MM.1S (cell line): Measurements from ENCODE around the gene SETBP1.

Experiments used
- EZH2phosphoT487 ChIP-seq: fragments of 300-600 bp; sonication (generic); IDR thresholded peaks from 2 replicates; pipeline ENCODE4 v1.6.1; 2018; ENCODE audit warnings: antibody characterized with exemption, low read length
- TF ChIP-seq, protein P1 (sequence below): fragments of 300-600 bp; sonication (generic); IDR thresholded peaks from 2 replicates; pipeline ENCODE4 v1.5.1; 2016; ENCODE audit warnings: antibody characterized with exemption, low read length, mixed read lengths

DNA sequence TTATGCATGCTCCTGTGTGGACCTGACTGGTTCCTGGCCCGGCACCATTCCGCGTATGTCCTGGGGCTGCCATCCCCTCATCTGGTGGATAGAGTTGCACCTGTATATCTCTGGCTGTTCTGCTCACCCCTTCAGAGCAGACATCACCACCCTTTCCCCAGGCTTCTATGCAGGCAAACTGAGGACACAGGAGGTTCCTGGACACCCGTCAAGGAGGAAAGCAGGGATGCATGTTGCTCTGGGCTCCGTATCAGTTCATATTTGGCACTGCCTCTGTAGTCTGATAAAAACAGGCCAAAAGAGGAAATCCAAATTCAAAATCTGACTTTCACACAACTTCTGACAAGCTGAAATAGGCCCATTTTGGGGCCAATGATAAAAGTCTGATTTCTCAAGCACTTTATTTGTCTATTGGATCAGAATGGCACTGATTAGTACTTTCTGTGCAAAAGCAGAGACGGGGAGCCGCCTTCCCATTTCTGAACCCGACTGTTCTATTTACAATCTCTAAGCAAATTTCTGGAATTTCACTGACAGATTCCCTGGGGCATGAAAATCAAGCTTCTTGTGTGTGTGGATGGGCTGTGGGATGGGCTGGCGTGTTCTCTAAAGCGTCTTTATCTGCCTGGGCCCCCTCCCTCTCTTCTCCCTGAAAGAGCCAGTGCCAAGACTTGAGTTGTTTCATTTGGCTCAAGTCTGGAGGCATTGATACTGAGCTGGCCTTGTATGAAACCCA is 96.9 kb downstream of the SETBP1 start:
- TF ChIP-seq, protein P1, sequence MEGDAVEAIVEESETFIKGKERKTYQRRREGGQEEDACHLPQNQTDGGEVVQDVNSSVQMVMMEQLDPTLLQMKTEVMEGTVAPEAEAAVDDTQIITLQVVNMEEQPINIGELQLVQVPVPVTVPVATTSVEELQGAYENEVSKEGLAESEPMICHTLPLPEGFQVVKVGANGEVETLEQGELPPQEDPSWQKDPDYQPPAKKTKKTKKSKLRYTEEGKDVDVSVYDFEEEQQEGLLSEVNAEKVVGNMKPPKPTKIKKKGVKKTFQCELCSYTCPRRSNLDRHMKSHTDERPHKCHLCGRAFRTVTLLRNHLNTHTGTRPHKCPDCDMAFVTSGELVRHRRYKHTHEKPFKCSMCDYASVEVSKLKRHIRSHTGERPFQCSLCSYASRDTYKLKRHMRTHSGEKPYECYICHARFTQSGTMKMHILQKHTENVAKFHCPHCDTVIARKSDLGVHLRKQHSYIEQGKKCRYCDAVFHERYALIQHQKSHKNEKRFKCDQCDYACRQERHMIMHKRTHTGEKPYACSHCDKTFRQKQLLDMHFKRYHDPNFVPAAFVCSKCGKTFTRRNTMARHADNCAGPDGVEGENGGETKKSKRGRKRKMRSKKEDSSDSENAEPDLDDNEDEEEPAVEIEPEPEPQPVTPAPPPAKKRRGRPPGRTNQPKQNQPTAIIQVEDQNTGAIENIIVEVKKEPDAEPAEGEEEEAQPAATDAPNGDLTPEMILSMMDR, result no peak
- no peak for TF ChIP-seq EZH2phosphoT487
